Stimulated activated CD4-positive, alpha-beta T cell treated with anti-CD3 and anti-CD28 coated beads, Interleukin-4, amount 100 ng/mL, for 24 hours (primary cell): ENCODE results near the gene FHAD1.

ENCODE experiments used
- DNase-seq: peaks from one replicate; pipeline ENCODE4 v3.0.0-alpha.2; 2020

Gene FHAD1

GRCh38 chr1:15444468-15445389 is 197.7 kb downstream of the FHAD1 start:
- DNase-seq: no peak

GRCh38 chr1:15445390-15446122 is 198.5 kb downstream of the FHAD1 start:
- no peak for DNase-seq

DNA sequence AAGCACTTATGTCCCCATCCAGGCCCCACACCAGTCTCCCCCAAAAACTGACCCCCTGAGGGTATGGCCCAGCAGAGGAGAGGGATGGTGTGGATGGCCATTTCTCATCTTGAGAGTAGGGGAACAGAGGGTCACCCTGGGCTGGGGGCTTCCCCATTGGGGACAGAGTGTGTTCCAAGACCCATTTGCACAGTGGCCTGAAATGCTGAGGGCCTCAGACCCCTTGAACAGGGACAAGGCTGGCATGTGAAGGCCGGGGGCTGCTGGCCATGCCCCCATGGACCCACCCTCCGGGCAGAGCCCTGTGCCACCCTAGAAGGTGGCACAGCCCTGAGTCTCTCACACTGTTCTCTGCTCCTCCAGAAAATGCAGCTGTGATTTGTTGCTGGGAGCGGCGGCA is 199.2 kb downstream of the FHAD1 start:
- DNase-seq: no peak
